Activated naive CD4-positive, alpha-beta T cell treated with anti-CD3 and anti-CD28 coated beads for 36 hours (primary cell): Measurements from ENCODE around the gene ITGAD. TPM values are rescaled to one million over a fixed set of nuclear protein-coding genes. Genes with fewer than 3 reads are reported as not detected.
A peak's percentile ranks its signal among the peaks of the same experiment; 100 is the strongest.

ENCODE experiments used
- CTCF ChIA-PET: fragments of 350-600 bp; sonication (Branson Sonifier 250); formaldehyde crosslinking; loops from one replicate; lab custom pipeline; 2021; ENCODE audit warnings: antibody characterized with exemption; lab: Charles Lee
- DNase-seq: peaks from one replicate; pipeline ENCODE4 v3.0.0-alpha.2; 2020
- H3K27ac Mint-ChIP-seq: one replicate; pipeline ENCODE4 v1.8.0; 2021; ENCODE audit warnings: mild to moderate bottlenecking, mixed read lengths
- H3K27me3 Mint-ChIP-seq: one replicate; pipeline ENCODE4 v1.8.0; 2021; ENCODE audit warnings: low read depth, mixed read lengths
- H3K36me3 Mint-ChIP-seq: one replicate; pipeline ENCODE4 v1.8.0; 2021; ENCODE audit warnings: low read depth, mixed read lengths
- H3K4me1 Mint-ChIP-seq: one replicate; pipeline ENCODE4 v1.8.0; 2021; ENCODE audit warnings: low read depth, mixed read lengths
- H3K4me3 Mint-ChIP-seq: one replicate; pipeline ENCODE4 v1.8.0; 2021; ENCODE audit warnings: mild to moderate bottlenecking, moderate library complexity, mixed read lengths
- H3K9me3 Mint-ChIP-seq: one replicate; pipeline ENCODE4 v1.8.0; 2021; ENCODE audit warnings: mixed read lengths
- intact Hi-C: fragments of 100-400 bp; cut with micrococcal nuclease; formaldehyde crosslinking; loops from one replicate; pipeline ENCODE4 v1.15.1; 2023
- total RNA-seq, 2 experiments: library from RNA; stranded (reverse); gene quantifications; one replicate each; pipeline ENCODE4 v1.2.3, GENCODE V29; 2021

Gene ITGAD
- not detected for total RNA-seq

GRCh38 chr16:31393056-31393455, at the start of gene ITGAD:
Gene ITGAD (plus strand): TSS chr16:31393335. CDS start chr16:31393361, 26 bp downstream.
- CTCF ChIA-PET, result no interaction called here
- H3K4me1 Mint-ChIP-seq, result no peaks in the 10 kb centered on the region
- peaks cover 4% of the 10 kb centered on the region for H3K27me3 Mint-ChIP-seq
- no peaks in the 10 kb centered on the region for H3K9me3 Mint-ChIP-seq
- H3K36me3 Mint-ChIP-seq, result no peaks in the 10 kb centered on the region
- no peak within 1 kb of the TSS for H3K27ac Mint-ChIP-seq
- DNase-seq, result no peak
- intact Hi-C loops, result no loop called here
- no peak within 1 kb of the TSS for H3K4me3 Mint-ChIP-seq

DNA sequence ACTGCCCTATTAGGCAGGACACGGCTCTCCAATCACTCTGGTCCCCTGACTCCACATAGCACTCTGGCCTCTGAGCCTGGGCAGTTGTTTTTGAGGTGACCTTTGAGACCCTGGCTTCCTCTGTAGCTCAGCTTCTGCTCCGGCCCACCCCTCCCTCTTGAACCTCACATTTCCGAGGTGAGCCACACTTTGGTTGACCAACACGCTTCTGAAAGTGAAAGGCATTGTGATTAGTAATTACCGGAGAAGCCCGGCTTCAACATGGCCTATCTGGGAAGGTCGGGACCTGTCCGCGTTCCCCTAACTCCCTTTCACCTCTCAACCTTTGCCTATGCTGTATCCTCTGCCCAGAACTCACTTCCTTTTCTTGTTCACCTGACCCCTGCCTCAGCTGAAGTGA, 48.4 kb upstream of the ITGAD start:
- H3K4me3 Mint-ChIP-seq, result no peak overlapping the region

DNA sequence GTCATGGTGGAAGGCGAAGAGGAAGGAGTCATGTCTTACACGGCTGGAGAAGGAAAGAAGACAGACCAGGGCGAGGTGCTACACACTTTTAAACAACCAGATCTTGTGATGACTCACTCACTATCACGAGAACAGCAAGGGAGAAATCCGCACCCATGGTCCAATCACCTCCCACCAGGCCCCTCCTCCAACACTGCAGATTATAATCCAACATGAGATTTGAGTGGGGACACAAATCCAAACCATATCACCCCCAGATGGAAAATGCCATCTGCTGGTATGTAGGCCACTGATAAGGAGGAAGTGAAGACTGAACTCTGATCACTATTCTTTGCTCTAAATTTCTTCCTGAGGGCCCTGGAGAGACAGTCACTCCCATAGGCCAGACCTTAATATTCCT, 45.7 kb upstream of the ITGAD start:
- H3K4me1 Mint-ChIP-seq, result peaks cover 6% of the 10 kb centered on the region

More for the DNA sequence above, 48.4 kb upstream of the ITGAD start:
- H3K27me3 Mint-ChIP-seq, result peaks cover 2% of the 10 kb centered on the region
- H3K4me1 Mint-ChIP-seq, result no peaks in the 10 kb centered on the region
- DNase-seq, result no peak
- CTCF ChIA-PET, result no interaction called here
- no peaks in the 10 kb centered on the region for H3K9me3 Mint-ChIP-seq
- H3K27ac Mint-ChIP-seq, result no peak overlapping the region
- intact Hi-C loops, result no loop called here
- no peaks in the 10 kb centered on the region for H3K36me3 Mint-ChIP-seq

GRCh38 chr16:31348579-31348978, 44.6 kb upstream of the ITGAD start:
- CTCF ChIA-PET, result interaction anchor here (0.6 kb wide), 1 partner anchor 223 kb away, joined by 4 read pairs; no protein-coding TSS in a partner anchor
- H3K27ac Mint-ChIP-seq, result no peak overlapping the region
- H3K9me3 Mint-ChIP-seq, result no peaks in the 10 kb centered on the region
- no peak for DNase-seq
- no peak overlapping the region for H3K4me3 Mint-ChIP-seq
- no peaks in the 10 kb centered on the region for H3K27me3 Mint-ChIP-seq
- H3K36me3 Mint-ChIP-seq, result no peaks in the 10 kb centered on the region
- intact Hi-C loops, result no loop called here
- peaks cover 8% of the 10 kb centered on the region for H3K4me1 Mint-ChIP-seq

More for the DNA sequence above, 45.7 kb upstream of the ITGAD start:
- Mint-ChIP-seq H3K36me3 (no peaks in the 10 kb centered on the region), H3K9me3 (no peaks in the 10 kb centered on the region), H3K27ac (no peak overlapping the region), H3K4me3 (no peak overlapping the region), H3K27me3 (peaks cover 2% of the 10 kb centered on the region)
- DNase-seq, result peak; percentile 2
- intact Hi-C loops, result no loop called here
- CTCF ChIA-PET, result no interaction called here

- Mint-ChIP-seq H3K4me1 (peaks cover 23% of the 10 kb centered on the region), H3K9me3 (no peaks in the 10 kb centered on the region), H3K27ac (no peak overlapping the region), H3K4me3 (no peak overlapping the region), H3K27me3 (no peaks in the 10 kb centered on the region), H3K36me3 (no peaks in the 10 kb centered on the region)
- no peak for DNase-seq
- CTCF ChIA-PET, result no interaction called here
- intact Hi-C loops, result loop anchor here (10.0 kb wide), 1 partner anchor 146 kb away; the partner anchor contains the start of gene PYCARD
These were observed 42.7 kb upstream of the ITGAD start for GRCh38 chr16:31350275-31351005.

- H3K27ac Mint-ChIP-seq, result peak overlapping the region; percentile 39
- intact Hi-C loops, result loop anchor here (10.0 kb wide), 1 partner anchor 147 kb away; the partner anchor contains the start of gene PYCARD
- no peaks in the 10 kb centered on the region for H3K27me3 Mint-ChIP-seq
- no peak overlapping the region for H3K4me3 Mint-ChIP-seq
- no peaks in the 10 kb centered on the region for H3K9me3 Mint-ChIP-seq
- CTCF ChIA-PET, result no interaction called here
- peaks cover 23% of the 10 kb centered on the region for H3K4me1 Mint-ChIP-seq
- H3K36me3 Mint-ChIP-seq, result no peaks in the 10 kb centered on the region
- DNase-seq, result no peak
These were observed 41.7 kb upstream of the ITGAD start for GRCh38 chr16:31351246-31351941.

GRCh38 chr16:31351942-31352325, 41.2 kb upstream of the ITGAD start:
- DNase-seq, result peak; percentile 56
- Mint-ChIP-seq H3K4me1 (peaks cover 23% of the 10 kb centered on the region), H3K4me3 (no peak overlapping the region), H3K27ac (peak overlapping the region; percentile 39), H3K27me3 (no peaks in the 10 kb centered on the region), H3K36me3 (no peaks in the 10 kb centered on the region), H3K9me3 (no peaks in the 10 kb centered on the region)
- CTCF ChIA-PET, result no interaction called here
- intact Hi-C loops, result loop anchor here (10.0 kb wide), 1 partner anchor 147 kb away; the partner anchor contains the start of gene PYCARD

DNA sequence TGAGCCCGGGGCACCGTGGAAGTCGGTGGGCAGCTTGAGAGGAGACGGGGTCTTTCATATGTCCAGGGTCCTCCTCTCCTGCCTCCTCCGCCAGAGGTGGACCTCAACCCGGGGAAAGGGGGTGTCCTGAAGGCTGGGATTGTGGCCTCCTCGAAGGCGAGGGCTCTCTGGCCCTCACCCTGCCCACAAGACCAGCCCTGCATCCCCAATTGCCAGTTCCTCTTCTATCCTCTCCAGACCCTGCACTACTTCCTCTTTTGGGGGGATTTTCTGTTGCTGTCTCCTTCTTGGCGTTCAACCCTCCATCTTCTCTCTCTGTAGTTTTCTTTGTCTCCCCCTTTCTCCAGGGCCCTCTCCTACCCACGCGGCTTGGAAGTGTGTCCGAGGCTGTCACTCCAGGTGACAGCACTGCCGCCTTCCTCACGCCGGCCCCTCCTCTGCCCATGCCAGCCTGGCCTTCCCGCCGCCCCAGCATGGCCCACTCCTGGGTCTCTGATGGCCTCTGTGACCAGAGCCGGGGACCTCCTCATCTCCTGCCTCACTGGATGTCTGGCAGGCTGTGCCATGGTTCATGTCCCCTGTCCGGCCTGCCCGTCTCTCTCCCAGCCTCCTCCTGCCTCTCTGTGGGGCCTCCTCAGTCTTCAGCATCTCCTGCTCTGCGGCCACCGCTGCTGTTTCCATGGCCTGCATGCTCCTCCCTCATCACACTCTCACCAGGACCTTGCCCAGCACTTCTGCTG, 40.6 kb upstream of the ITGAD start:
- CTCF ChIA-PET, result interaction anchor here (0.5 kb wide), 1 partner anchor 270 kb away, joined by 3 read pairs; no protein-coding TSS in a partner anchor
- Mint-ChIP-seq H3K27ac (peak overlapping the region; percentile 39), H3K9me3 (no peaks in the 10 kb centered on the region), H3K4me3 (no peak overlapping the region), H3K4me1 (peaks cover 25% of the 10 kb centered on the region), H3K27me3 (no peaks in the 10 kb centered on the region), H3K36me3 (no peaks in the 10 kb centered on the region)
- intact Hi-C loops, result loop anchor here (10.0 kb wide), 1 partner anchor 148 kb away; the partner anchor contains the start of gene PYCARD
- no peak for DNase-seq

GRCh38 chr16:31354394-31355291, 38.5 kb upstream of the ITGAD start, which contains the start of gene ITGAX:
Gene ITGAX (plus strand): TSS chr16:31355176. CDS start chr16:31355255, 79 bp downstream.
- H3K36me3 Mint-ChIP-seq, result no peaks in the 10 kb centered on the region
- H3K27me3 Mint-ChIP-seq, result no peaks in the 10 kb centered on the region
- CTCF ChIA-PET, result no interaction called here
- intact Hi-C loops, result loop anchor here (1.0 to 10.0 kb wide), 5 partner anchors 89 to 518 kb away; partner anchors contain the start of genes PYCARD and ZNF267
- H3K4me3 Mint-ChIP-seq, result no peak within 1 kb of the TSS
- peaks cover 27% of the 10 kb centered on the region for H3K4me1 Mint-ChIP-seq
- H3K27ac Mint-ChIP-seq, result peak within 1 kb of the TSS; percentile 80
- DNase-seq, result peak; percentile 91
- no peaks in the 10 kb centered on the region for H3K9me3 Mint-ChIP-seq

- H3K4me1 Mint-ChIP-seq, result peaks cover 27% of the 10 kb centered on the region
- H3K27ac Mint-ChIP-seq, result peak overlapping the region; percentile 80
- H3K27me3 Mint-ChIP-seq, result no peaks in the 10 kb centered on the region
- H3K9me3 Mint-ChIP-seq, result no peaks in the 10 kb centered on the region
- no peaks in the 10 kb centered on the region for H3K36me3 Mint-ChIP-seq
- CTCF ChIA-PET, result no interaction called here
- DNase-seq, result no peak
- H3K4me3 Mint-ChIP-seq, result no peak overlapping the region
- intact Hi-C loops, result loop anchor here (2.0 to 10.0 kb wide), 3 partner anchors 151 to 517 kb away; partner anchors contain the start of genes PYCARD and ZNF267
These were observed 37.6 kb upstream of the ITGAD start for GRCh38 chr16:31355431-31356100.
